GM06990 (cell line): ENCODE results near the gene CRABP2.
A peak's percentile ranks its signal among the peaks of the same experiment; 100 is the strongest.

Experiments used
- DNase-seq: peaks from one replicate; pipeline ENCODE4 v3.0.0-alpha.2; 2011; ENCODE audit not compliant: insufficient read length; ENCODE audit errors: extremely low read depth
- H3K27me3 ChIP-seq: replicated peaks from 2 replicates; pipeline ENCODE4 v1.6.0; 2011; ENCODE audit warnings: low read length; ENCODE audit not compliant: control insufficient read depth, insufficient read depth
- H3K36me3 ChIP-seq: 2 replicates; pipeline ENCODE4 v1.5.1; 2011; ENCODE audit warnings: low read length; ENCODE audit not compliant: control insufficient read depth, insufficient read depth
- H3K4me3 ChIP-seq: replicated peaks from 2 replicates; pipeline ENCODE4 v1.5.1; 2011; ENCODE audit warnings: low read depth, mild to moderate bottlenecking, control low read depth, low read length
- TF ChIP-seq, protein P1 (sequence below): IDR thresholded peaks from 2 replicates; pipeline ENCODE4 v1.5.1; 2011; ENCODE audit warnings: low read length, control low read depth, mild to moderate bottlenecking, inconsistent platforms; ENCODE audit not compliant: insufficient read depth, poor library complexity, severe bottlenecking

The CRABP2 gene

GRCh38 chr1:156662005-156662799, 43.2 kb downstream of the CRABP2 start:
- DNase-seq = peak; percentile 52
- Histone ChIP-seq H3K4me3 (no peak overlapping the region), H3K36me3 (no peaks in the 10 kb centered on the region), H3K27me3 (no peaks in the 10 kb centered on the region)
- TF ChIP-seq, protein P1, sequence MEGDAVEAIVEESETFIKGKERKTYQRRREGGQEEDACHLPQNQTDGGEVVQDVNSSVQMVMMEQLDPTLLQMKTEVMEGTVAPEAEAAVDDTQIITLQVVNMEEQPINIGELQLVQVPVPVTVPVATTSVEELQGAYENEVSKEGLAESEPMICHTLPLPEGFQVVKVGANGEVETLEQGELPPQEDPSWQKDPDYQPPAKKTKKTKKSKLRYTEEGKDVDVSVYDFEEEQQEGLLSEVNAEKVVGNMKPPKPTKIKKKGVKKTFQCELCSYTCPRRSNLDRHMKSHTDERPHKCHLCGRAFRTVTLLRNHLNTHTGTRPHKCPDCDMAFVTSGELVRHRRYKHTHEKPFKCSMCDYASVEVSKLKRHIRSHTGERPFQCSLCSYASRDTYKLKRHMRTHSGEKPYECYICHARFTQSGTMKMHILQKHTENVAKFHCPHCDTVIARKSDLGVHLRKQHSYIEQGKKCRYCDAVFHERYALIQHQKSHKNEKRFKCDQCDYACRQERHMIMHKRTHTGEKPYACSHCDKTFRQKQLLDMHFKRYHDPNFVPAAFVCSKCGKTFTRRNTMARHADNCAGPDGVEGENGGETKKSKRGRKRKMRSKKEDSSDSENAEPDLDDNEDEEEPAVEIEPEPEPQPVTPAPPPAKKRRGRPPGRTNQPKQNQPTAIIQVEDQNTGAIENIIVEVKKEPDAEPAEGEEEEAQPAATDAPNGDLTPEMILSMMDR = no peak

- peak overlapping the region; percentile 66 for H3K4me3 ChIP-seq
These were observed 44.7 kb downstream of the CRABP2 start for GRCh38 chr1:156660752-156661112.

DNA sequence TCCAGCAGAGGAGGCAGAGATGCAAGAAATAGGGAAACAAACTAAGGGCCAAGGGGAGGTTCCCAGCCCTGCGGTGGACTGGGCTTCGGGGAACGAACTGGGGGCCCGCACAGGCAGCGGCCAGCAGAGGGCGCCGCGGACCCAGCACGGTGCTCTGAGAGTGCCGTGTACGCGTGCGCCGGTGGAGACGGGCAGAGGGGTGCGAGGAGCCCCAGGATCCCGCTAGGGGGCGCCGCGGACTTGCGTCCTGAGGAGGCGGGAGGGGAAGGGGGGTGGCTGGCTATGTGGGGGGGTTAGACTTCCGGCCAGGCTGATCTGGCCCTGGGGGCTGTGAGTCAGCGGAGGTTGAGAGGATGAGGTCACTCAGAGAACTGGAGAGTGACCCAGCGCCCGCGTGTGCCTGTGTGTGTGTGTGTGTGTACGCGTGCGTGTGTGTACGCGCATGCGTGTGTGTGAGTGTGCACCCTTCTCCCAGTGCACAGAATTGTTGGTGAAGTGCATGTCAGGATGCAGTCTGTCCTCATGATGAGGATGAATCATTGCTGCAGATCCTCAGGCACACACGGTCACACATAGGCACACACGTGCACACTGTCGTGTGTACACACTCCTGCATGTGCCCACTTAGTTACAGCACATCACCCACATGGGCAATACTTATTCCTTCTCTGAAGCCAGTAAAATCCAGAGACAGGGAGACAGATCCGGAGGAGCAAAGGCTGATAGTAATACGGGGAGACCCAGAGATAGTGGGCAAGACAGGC, 45.2 kb downstream of the CRABP2 start:
- TF ChIP-seq, protein P1 = peak; percentile 100
- Histone ChIP-seq H3K27me3 (no peaks in the 10 kb centered on the region), H3K36me3 (no peaks in the 10 kb centered on the region), H3K4me3 (peak overlapping the region; percentile 66)
- DNase-seq = peak; percentile 94

More at GRCh38 chr1:156660752-156661112, 44.7 kb downstream of the CRABP2 start:
- H3K27me3 ChIP-seq = no peaks in the 10 kb centered on the region
- no peaks in the 10 kb centered on the region for H3K36me3 ChIP-seq
- no peak for DNase-seq
- TF ChIP-seq, protein P1 = no peak

- H3K36me3 ChIP-seq = 0 out of 2 replicates have a peak, but pooled peaks cover 1% of the 10 kb centered on the region
- TF ChIP-seq, protein P1 = no peak
- no peaks in the 10 kb centered on the region for H3K27me3 ChIP-seq
- H3K4me3 ChIP-seq = peak overlapping the region; percentile 66
- DNase-seq = no peak
These were observed 45.8 kb downstream of the CRABP2 start for GRCh38 chr1:156659661-156659987.

- Histone ChIP-seq H3K27me3 (no peaks in the 10 kb centered on the region), H3K36me3 (0 out of 2 replicates have a peak, but pooled peaks cover 1% of the 10 kb centered on the region), H3K4me3 (peak overlapping the region; percentile 66)
- TF ChIP-seq, protein P1 = peak; percentile 13
- no peak for DNase-seq
These were observed 46.3 kb downstream of the CRABP2 start for GRCh38 chr1:156658945-156659574.
